ENCODE data around the gene SLC35B2. TPM values are rescaled to one million over a fixed set of nuclear protein-coding genes. Genes with fewer than 3 reads are reported as not detected.

SLC35B2 gene
- total and polyA plus RNA-seq, 9 of the 15 experiments (the other 6 are each of a cell fraction or from before 2014, with no cell fraction given): 14.5 to 59.1 (median 47.1) TPM

DNA sequence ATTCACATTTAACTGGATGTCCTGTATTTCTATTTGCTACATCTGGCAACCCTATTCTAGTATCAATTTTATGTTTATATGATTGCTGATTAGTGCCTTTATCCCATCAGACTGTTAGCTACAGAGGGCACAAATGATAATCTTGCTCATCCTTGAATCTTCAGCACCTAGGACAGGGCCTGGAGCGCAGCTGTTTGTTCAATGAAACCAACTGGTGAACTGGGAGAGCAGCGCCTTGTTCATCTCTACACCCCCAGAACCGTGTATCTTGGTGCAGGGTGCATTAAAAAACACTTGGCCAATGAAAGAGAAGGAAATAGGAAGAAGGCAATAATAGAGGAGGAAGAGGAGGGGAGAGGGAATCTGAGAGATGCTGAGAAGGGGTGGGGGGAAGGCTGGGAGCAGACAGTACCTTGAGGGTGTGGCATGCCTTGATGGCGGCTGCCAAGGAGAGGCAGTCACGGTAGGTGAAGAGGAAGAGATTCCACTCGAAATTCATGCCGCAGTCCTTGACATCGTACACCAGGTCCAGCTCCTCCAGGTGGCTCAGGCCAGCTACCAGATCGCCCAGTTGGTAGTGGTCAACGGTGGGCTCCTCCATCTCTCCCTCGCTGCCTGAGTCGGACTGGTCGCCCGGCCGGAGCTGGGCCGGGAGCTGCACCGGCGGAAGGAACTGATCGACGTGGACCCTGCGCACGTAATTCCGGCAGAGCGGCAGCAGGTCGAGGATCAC, 28.4 kb upstream of the SLC35B2 start (continued):
- TF ChIP-seq, protein P1, sequence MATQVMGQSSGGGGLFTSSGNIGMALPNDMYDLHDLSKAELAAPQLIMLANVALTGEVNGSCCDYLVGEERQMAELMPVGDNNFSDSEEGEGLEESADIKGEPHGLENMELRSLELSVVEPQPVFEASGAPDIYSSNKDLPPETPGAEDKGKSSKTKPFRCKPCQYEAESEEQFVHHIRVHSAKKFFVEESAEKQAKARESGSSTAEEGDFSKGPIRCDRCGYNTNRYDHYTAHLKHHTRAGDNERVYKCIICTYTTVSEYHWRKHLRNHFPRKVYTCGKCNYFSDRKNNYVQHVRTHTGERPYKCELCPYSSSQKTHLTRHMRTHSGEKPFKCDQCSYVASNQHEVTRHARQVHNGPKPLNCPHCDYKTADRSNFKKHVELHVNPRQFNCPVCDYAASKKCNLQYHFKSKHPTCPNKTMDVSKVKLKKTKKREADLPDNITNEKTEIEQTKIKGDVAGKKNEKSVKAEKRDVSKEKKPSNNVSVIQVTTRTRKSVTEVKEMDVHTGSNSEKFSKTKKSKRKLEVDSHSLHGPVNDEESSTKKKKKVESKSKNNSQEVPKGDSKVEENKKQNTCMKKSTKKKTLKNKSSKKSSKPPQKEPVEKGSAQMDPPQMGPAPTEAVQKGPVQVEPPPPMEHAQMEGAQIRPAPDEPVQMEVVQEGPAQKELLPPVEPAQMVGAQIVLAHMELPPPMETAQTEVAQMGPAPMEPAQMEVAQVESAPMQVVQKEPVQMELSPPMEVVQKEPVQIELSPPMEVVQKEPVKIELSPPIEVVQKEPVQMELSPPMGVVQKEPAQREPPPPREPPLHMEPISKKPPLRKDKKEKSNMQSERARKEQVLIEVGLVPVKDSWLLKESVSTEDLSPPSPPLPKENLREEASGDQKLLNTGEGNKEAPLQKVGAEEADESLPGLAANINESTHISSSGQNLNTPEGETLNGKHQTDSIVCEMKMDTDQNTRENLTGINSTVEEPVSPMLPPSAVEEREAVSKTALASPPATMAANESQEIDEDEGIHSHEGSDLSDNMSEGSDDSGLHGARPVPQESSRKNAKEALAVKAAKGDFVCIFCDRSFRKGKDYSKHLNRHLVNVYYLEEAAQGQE (IDR thresholded peaks at IDR 0.05; ENCODE audit: borderline replicate concordance): peak; percentile 99
- TF ChIP-seq, protein P1 (CRISPR knock-in tag; IDR thresholded peaks at IDR 0.05; ENCODE audit: low read depth): peak; percentile 93
- TF ChIP-seq, protein P2, sequence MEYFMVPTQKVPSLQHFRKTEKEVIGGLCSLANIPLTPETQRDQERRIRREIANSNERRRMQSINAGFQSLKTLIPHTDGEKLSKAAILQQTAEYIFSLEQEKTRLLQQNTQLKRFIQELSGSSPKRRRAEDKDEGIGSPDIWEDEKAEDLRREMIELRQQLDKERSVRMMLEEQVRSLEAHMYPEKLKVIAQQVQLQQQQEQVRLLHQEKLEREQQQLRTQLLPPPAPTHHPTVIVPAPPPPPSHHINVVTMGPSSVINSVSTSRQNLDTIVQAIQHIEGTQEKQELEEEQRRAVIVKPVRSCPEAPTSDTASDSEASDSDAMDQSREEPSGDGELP (CRISPR knock-in tag; IDR thresholded peaks at IDR 0.05; ENCODE audit: borderline replicate concordance): peak; percentile 89
- TF ChIP-seq NRF1 (conservative IDR thresholded peaks at IDR 0.05 in 1 of 2, IDR thresholded peaks at IDR 0.05 in 1 of 2) (no peak), EP300 (IDR thresholded peaks at IDR 0.05; ENCODE audit: low read length) (no peak), FOXK1 (CRISPR knock-in tag; IDR thresholded peaks at IDR 0.05; ENCODE audit: borderline replicate concordance) (peak; percentile 46; the same call in 1 of the 2 replicates), BHLHE40 (IDR thresholded peaks at IDR 0.05; ENCODE audit: low read length) (no peak), NCOA2 (IDR thresholded peaks at IDR 0.05; ENCODE audit: partially characterized antibody in 2 of 2) (no peak)
- TF ChIP-seq, protein P3, sequence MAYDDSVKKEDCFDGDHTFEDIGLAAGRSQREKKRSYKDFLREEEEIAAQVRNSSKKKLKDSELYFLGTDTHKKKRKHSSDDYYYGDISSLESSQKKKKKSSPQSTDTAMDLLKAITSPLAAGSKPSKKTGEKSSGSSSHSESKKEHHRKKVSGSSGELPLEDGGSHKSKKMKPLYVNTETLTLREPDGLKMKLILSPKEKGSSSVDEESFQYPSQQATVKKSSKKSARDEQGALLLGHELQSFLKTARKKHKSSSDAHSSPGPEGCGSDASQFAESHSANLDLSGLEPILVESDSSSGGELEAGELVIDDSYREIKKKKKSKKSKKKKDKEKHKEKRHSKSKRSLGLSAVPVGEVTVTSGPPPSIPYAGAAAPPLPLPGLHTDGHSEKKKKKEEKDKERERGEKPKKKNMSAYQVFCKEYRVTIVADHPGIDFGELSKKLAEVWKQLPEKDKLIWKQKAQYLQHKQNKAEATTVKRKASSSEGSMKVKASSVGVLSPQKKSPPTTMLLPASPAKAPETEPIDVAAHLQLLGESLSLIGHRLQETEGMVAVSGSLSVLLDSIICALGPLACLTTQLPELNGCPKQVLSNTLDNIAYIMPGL (CRISPR knock-in tag; IDR thresholded peaks at IDR 0.05): no peak
- TF ChIP-seq, protein P4, sequence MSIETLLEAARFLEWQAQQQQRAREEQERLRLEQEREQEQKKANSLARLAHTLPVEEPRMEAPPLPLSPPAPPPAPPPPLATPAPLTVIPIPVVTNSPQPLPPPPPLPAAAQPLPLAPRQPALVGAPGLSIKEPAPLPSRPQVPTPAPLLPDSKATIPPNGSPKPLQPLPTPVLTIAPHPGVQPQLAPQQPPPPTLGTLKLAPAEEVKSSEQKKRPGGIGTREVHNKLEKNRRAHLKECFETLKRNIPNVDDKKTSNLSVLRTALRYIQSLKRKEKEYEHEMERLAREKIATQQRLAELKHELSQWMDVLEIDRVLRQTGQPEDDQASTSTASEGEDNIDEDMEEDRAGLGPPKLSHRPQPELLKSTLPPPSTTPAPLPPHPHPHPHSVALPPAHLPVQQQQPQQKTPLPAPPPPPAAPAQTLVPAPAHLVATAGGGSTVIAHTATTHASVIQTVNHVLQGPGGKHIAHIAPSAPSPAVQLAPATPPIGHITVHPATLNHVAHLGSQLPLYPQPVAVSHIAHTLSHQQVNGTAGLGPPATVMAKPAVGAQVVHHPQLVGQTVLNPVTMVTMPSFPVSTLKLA (conservative IDR thresholded peaks at IDR 0.05): no peak
- TF ChIP-seq, protein P5, sequence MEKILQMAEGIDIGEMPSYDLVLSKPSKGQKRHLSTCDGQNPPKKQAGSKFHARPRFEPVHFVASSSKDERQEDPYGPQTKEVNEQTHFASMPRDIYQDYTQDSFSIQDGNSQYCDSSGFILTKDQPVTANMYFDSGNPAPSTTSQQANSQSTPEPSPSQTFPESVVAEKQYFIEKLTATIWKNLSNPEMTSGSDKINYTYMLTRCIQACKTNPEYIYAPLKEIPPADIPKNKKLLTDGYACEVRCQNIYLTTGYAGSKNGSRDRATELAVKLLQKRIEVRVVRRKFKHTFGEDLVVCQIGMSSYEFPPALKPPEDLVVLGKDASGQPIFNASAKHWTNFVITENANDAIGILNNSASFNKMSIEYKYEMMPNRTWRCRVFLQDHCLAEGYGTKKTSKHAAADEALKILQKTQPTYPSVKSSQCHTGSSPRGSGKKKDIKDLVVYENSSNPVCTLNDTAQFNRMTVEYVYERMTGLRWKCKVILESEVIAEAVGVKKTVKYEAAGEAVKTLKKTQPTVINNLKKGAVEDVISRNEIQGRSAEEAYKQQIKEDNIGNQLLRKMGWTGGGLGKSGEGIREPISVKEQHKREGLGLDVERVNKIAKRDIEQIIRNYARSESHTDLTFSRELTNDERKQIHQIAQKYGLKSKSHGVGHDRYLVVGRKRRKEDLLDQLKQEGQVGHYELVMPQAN (IDR thresholded peaks at IDR 0.05; ENCODE audit: borderline replicate concordance): peak; percentile 57

All from K562 (cell line).